ENCODE results near the gene RICTOR.

The RICTOR gene

GRCh38 chr5:39117401-39117800 is 43.2 kb upstream of the RICTOR start:
- no peak for DNase-seq (ENCODE audit: low read depth)
- TF ChIP-seq, protein P1, sequence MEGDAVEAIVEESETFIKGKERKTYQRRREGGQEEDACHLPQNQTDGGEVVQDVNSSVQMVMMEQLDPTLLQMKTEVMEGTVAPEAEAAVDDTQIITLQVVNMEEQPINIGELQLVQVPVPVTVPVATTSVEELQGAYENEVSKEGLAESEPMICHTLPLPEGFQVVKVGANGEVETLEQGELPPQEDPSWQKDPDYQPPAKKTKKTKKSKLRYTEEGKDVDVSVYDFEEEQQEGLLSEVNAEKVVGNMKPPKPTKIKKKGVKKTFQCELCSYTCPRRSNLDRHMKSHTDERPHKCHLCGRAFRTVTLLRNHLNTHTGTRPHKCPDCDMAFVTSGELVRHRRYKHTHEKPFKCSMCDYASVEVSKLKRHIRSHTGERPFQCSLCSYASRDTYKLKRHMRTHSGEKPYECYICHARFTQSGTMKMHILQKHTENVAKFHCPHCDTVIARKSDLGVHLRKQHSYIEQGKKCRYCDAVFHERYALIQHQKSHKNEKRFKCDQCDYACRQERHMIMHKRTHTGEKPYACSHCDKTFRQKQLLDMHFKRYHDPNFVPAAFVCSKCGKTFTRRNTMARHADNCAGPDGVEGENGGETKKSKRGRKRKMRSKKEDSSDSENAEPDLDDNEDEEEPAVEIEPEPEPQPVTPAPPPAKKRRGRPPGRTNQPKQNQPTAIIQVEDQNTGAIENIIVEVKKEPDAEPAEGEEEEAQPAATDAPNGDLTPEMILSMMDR (IDR thresholded peaks at IDR 0.05; ENCODE audit: control insufficient read depth, extremely low read depth, insufficient read depth): no peak
- no peak overlapping the region for H3K4me3 ChIP-seq (ENCODE audit: low read depth, low read length)

DNA sequence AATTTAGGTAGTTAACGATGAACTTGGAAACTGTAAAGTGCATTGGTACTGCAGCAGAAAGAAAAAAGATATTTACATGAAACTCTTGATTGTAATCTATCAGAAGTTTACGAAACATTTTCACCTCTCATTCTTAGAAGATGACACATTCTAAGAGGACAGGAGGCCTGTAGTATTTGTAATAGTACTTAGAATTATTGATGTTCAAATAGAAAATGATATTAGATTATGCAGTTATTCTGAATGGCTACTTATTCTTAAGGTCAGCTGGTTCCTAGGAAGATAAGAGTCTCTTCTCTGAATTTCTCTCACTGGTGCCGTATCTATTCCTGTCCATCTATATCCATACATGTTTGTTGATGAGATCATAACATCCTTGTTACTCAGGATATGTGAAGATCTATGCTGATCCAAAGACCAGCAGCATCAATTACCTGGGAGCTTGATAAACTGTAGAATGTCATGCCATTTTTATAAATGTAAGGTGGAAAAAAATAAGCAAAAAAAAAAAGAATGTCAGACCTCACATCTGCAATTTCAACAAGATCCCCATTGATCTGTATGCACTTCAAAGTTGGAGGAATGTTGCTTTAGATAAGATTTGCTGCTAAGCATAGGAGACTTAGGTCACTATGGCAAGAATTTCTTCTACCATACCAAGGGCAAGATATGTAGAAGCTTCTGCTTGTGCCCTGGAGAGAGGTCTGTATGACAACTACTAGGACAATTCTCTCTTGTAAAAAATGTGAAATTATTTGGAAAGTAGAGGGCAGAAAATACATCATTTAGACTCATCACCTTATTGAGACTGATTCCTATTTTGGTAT is 42.4 kb upstream of the RICTOR start:
- H3K4me3 ChIP-seq (ENCODE audit: low read depth, low read length): no peak overlapping the region
- no peak for DNase-seq (ENCODE audit: low read depth)
- TF ChIP-seq, protein P1 (IDR thresholded peaks at IDR 0.05; ENCODE audit: control insufficient read depth, extremely low read depth, insufficient read depth): no peak

GRCh38 chr5:39115644-39116343 is 41.6 kb upstream of the RICTOR start:
- H3K4me3 ChIP-seq (ENCODE audit: low read depth, low read length): no peak overlapping the region
- TF ChIP-seq, protein P1 (IDR thresholded peaks at IDR 0.05; ENCODE audit: control insufficient read depth, extremely low read depth, insufficient read depth): no peak
- no peak for DNase-seq (ENCODE audit: low read depth)

- TF ChIP-seq, protein P1 (IDR thresholded peaks at IDR 0.05; ENCODE audit: control insufficient read depth, extremely low read depth, insufficient read depth): no peak
- no peak for DNase-seq (ENCODE audit: low read depth)
- H3K4me3 ChIP-seq (ENCODE audit: low read depth, low read length): no peak overlapping the region
Observed at GRCh38 chr5:39114155-39114554, 40.0 kb upstream of the RICTOR start.

DNA sequence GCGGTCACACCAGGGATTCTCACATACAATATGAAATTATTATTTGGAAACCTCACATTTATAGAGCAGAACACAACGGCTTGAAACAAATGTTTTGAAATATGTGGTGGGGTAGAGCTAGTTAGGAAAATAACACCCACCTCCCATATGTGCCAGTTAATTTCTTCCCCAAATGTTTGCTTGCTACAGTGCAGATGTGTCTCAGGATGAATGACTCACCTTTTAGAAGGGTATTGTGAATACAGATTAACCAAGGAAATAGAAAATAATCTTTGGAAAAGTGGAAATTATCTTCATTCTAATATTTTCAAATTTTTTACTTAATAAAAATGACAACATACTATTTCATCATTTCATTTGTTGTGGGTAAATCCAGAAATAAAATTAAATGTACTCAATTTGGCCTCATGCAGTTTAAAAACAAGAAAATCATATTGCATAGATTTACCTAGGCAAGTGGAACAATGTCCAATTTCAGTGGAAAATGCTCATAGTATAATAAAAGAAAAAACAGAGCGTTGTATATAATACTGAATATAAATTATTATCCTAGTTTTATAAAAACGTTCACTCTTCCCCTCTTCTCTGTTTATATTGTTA is 39.3 kb upstream of the RICTOR start:
- DNase-seq (ENCODE audit: low read depth): no peak
- H3K4me3 ChIP-seq (ENCODE audit: low read depth, low read length): no peak overlapping the region
- TF ChIP-seq, protein P1 (IDR thresholded peaks at IDR 0.05; ENCODE audit: control insufficient read depth, extremely low read depth, insufficient read depth): no peak

GRCh38 chr5:39109606-39110005 is 35.4 kb upstream of the RICTOR start:
- DNase-seq (ENCODE audit: low read depth): no peak
- H3K4me3 ChIP-seq (ENCODE audit: low read depth, low read length): no peak overlapping the region
- TF ChIP-seq, protein P1 (IDR thresholded peaks at IDR 0.05; ENCODE audit: control insufficient read depth, extremely low read depth, insufficient read depth): no peak

Measured in LNCaP clone FGC (cell line).